ENCODE data around the gene CASZ1. TPM values are rescaled to one million over a fixed set of nuclear protein-coding genes. Genes with fewer than 3 reads are reported as not detected.

Gene CASZ1
- total and polyA plus RNA-seq, 2 experiments from 2014 or later, result 6.2 to 6.7 TPM

DNA sequence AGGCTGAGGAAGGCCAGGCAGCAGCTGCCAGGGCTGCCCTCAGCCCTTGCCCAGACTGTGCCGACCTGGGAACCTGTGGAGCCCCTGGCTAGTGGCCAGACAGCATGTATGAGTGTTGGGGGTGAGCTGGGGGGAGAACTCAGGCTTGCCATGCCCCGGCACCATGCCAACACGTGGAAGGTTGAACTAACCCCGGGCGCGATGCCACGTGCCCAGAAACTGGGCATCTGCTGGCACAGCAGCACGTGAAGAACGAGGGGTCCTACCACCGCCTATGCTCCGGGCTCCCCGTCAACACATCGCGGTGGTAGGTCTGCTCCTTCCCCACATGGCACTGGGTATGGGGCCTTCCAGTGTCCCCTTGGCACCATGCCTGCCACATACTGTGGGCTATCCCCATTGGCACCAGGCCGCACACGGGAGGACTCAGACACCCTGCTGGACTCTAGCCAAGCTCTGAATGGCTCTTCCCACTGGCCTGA lies 68.7 kb downstream of the CASZ1 start (continued):
- TF ChIP-seq, protein P1, sequence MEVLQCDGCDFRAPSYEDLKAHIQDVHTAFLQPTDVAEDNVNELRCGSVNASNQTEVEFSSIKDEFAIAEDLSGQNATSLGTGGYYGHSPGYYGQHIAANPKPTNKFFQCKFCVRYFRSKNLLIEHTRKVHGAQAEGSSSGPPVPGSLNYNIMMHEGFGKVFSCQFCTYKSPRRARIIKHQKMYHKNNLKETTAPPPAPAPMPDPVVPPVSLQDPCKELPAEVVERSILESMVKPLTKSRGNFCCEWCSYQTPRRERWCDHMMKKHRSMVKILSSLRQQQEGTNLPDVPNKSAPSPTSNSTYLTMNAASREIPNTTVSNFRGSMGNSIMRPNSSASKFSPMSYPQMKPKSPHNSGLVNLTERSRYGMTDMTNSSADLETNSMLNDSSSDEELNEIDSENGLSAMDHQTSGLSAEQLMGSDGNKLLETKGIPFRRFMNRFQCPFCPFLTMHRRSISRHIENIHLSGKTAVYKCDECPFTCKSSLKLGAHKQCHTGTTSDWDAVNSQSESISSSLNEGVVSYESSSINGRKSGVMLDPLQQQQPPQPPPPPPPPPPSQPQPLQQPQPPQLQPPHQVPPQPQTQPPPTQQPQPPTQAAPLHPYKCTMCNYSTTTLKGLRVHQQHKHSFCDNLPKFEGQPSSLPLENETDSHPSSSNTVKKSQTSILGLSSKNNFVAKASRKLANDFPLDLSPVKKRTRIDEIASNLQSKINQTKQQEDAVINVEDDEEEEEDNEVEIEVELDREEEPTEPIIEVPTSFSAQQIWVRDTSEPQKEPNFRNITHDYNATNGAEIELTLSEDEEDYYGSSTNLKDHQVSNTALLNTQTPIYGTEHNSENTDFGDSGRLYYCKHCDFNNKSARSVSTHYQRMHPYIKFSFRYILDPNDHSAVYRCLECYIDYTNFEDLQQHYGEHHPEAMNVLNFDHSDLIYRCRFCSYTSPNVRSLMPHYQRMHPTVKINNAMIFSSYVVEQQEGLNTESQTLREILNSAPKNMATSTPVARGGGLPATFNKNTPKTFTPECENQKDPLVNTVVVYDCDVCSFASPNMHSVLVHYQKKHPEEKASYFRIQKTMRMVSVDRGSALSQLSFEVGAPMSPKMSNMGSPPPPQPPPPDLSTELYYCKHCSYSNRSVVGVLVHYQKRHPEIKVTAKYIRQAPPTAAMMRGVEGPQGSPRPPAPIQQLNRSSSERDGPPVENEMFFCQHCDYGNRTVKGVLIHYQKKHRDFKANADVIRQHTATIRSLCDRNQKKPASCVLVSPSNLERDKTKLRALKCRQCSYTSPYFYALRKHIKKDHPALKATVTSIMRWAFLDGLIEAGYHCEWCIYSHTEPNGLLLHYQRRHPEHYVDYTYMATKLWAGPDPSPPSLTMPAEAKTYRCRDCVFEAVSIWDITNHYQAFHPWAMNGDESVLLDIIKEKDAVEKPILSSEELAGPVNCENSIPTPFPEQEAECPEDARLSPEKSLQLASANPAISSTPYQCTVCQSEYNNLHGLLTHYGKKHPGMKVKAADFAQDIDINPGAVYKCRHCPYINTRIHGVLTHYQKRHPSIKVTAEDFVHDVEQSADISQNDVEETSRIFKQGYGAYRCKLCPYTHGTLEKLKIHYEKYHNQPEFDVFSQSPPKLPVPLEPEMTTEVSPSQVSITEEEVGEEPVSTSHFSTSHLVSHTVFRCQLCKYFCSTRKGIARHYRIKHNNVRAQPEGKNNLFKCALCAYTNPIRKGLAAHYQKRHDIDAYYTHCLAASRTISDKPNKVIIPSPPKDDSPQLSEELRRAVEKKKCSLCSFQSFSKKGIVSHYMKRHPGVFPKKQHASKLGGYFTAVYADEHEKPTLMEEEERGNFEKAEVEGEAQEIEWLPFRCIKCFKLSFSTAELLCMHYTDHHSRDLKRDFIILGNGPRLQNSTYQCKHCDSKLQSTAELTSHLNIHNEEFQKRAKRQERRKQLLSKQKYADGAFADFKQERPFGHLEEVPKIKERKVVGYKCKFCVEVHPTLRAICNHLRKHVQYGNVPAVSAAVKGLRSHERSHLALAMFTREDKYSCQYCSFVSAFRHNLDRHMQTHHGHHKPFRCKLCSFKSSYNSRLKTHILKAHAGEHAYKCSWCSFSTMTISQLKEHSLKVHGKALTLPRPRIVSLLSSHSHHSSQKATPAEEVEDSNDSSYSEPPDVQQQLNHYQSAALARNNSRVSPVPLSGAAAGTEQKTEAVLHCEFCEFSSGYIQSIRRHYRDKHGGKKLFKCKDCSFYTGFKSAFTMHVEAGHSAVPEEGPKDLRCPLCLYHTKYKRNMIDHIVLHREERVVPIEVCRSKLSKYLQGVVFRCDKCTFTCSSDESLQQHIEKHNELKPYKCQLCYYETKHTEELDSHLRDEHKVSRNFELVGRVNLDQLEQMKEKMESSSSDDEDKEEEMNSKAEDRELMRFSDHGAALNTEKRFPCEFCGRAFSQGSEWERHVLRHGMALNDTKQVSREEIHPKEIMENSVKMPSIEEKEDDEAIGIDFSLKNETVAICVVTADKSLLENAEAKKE (CRISPR knock-in tag; IDR thresholded peaks at IDR 0.05), result no peak
- TF ChIP-seq ZNF331 (CRISPR knock-in tag; IDR thresholded peaks at IDR 0.05; ENCODE audit: low read depth) (no peak), EZH2 (IDR thresholded peaks at IDR 0.05; ENCODE audit: low read depth, unreplicated experiment) (no peak), ZNF114 (CRISPR knock-in tag; IDR thresholded peaks at IDR 0.05) (no peak), STAT1 (IDR thresholded peaks at IDR 0.05; ENCODE audit: unreplicated experiment) (no peak), JUNB (IDR thresholded peaks at IDR 0.05; ENCODE audit: unreplicated experiment) (no peak), EZH2phosphoT487 (IDR thresholded peaks at IDR 0.05; ENCODE audit: unreplicated experiment) (no peak), CTCF (conservative IDR thresholded peaks at IDR 0.05; ENCODE audit: low read depth in 2 of 2) (no peak), POLR2AphosphoS5 (IDR thresholded peaks at IDR 0.05; ENCODE audit: low read depth) (no peak)
